Activated CD4-positive, alpha-beta T cell treated with anti-CD3 and anti-CD28 coated beads, Interleukin-2, amount 50 U/mL, for 16 hours (primary cell): Measurements from ENCODE around the gene DAZAP1.
A peak's percentile ranks its signal among the peaks of the same experiment; 100 is the strongest.

Source experiments
- DNase-seq: peaks from one replicate; pipeline ENCODE4 v3.0.0-alpha.2; 2020

DAZAP1 gene

GRCh38 chr19:1460033-1460995, 52.9 kb downstream of the DAZAP1 start:
- DNase-seq = no peak

- DNase-seq = no peak
These were observed 54.5 kb downstream of the DAZAP1 start for GRCh38 chr19:1461862-1462261.

GRCh38 chr19:1465191-1466016, 58.0 kb downstream of the DAZAP1 start:
- no peak for DNase-seq

GRCh38 chr19:1466018-1466460, 58.7 kb downstream of the DAZAP1 start:
- no peak for DNase-seq

- DNase-seq = no peak
These were observed 59.3 kb downstream of the DAZAP1 start for GRCh38 chr19:1466461-1467214.

- no peak for DNase-seq
These were observed 59.8 kb downstream of the DAZAP1 start for GRCh38 chr19:1467215-1467489.

GRCh38 chr19:1467490-1468273, 60.3 kb downstream of the DAZAP1 start:
- DNase-seq = no peak

GRCh38 chr19:1468274-1468820, 61.0 kb downstream of the DAZAP1 start:
- no peak for DNase-seq

- peak; percentile 53 for DNase-seq
These were observed 61.5 kb downstream of the DAZAP1 start for GRCh38 chr19:1468821-1469254.

GRCh38 chr19:1469255-1470054, 62.1 kb downstream of the DAZAP1 start:
- DNase-seq = no peak

GRCh38 chr19:1470055-1470304, 62.6 kb downstream of the DAZAP1 start:
- no peak for DNase-seq

GRCh38 chr19:1470305-1471009, 63.1 kb downstream of the DAZAP1 start:
- DNase-seq = peak; percentile 72

GRCh38 chr19:1471010-1471514, 63.7 kb downstream of the DAZAP1 start:
- DNase-seq = no peak

GRCh38 chr19:1471515-1472160, 64.3 kb downstream of the DAZAP1 start:
- no peak for DNase-seq

GRCh38 chr19:1472231-1473084, 65.1 kb downstream of the DAZAP1 start:
- no peak for DNase-seq

- DNase-seq = no peak
These were observed 65.9 kb downstream of the DAZAP1 start for GRCh38 chr19:1473085-1473851.

- DNase-seq = no peak
These were observed 66.8 kb downstream of the DAZAP1 start for GRCh38 chr19:1474011-1474764.
